M059J (cell line): ENCODE data around the gene METTL25B. TPM values are rescaled to one million over a fixed set of nuclear protein-coding genes. Genes with fewer than 3 reads are reported as not detected.
"Not testable (repeated sequence)": the region's sequence is repeated elsewhere in the genome, so short reads cannot be mapped to it uniquely, and the experiment has no call there.

Experiments used
- DNase-seq: peaks from one replicate; pipeline ENCODE4 v3.0.0-alpha.2; 2012; ENCODE audit warnings: low read depth
- total RNA-seq: library from RNA; depleted of rRNA; stranded (reverse); fragments of >200 nt; shearing (Covaris generic); gene quantifications from 2 replicates; pipeline ENCODE4 v1.2.3, GENCODE V29; 2014

Gene METTL25B
- total RNA-seq, 1 experiment from 2014 or later = 12.2 TPM

- DNase-seq = no peak
These were observed 19.7 kb downstream of the METTL25B start for GRCh38 chr1:156747742-156748669.

- DNase-seq = peak; percentile 71
These were observed 20.6 kb downstream of the METTL25B start for GRCh38 chr1:156748670-156749418.

- no peak for DNase-seq
These were observed 21.3 kb downstream of the METTL25B start for GRCh38 chr1:156749419-156750118.

DNA sequence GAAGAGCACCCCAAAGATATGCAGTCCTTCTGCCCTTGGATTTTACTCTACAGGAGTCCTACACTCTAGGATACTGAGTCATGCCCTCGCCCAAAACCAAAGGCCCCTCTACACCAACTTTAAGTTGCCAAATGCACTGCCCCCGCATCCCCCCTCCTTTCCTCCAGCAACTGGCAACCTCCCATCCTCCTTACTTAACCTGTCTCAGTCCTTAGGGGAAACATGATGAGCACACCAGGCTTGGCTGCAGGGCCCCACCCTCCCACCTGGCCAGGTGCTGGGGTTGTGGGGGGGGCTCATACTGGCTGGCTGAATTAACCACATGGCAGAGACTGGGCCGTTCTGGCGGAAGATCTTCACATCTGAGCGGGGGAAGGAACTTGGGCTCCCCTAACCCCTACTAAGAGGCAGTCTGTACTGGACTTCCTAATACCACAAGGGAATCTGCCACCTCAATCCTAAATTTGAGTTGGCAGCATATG is 22.0 kb downstream of the METTL25B start:
- DNase-seq = peak; percentile 53

GRCh38 chr1:156750711-156751450 is 22.6 kb downstream of the METTL25B start:
- DNase-seq = peak; percentile 44

DNA sequence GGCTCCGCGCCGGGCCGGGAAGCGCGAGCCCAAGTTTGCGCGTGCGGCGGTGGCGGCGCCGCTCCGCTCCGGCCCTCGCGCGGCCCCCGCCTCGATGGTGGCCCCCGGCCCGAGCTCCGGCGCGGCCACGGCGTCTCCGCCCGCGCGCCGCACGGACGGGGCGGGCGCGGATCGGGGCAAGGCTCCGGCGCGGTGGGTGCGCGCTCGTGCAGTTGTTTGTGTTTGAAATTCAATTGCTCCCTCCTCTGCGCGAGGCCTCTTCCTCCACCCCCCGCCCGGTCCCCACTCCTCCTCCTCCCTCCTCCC is 23.1 kb downstream of the METTL25B start, which contains the start of gene HDGF:
Gene HDGF, minus strand, starts transcription at position 225 of the 306 bp plus-strand sequence. CDS start 246 bp downstream, outside the sequence.
- no peak for DNase-seq

- peak; percentile 95 for DNase-seq
These were observed 23.6 kb downstream of the METTL25B start for GRCh38 chr1:156751757-156752481.

- DNase-seq = peak; percentile 28
These were observed 24.7 kb downstream of the METTL25B start for GRCh38 chr1:156752843-156753482.

GRCh38 chr1:156754219-156754618 is 25.9 kb downstream of the METTL25B start:
- DNase-seq = no peak

- no peak for DNase-seq
These were observed 27.3 kb downstream of the METTL25B start for GRCh38 chr1:156755527-156755950.

DNA sequence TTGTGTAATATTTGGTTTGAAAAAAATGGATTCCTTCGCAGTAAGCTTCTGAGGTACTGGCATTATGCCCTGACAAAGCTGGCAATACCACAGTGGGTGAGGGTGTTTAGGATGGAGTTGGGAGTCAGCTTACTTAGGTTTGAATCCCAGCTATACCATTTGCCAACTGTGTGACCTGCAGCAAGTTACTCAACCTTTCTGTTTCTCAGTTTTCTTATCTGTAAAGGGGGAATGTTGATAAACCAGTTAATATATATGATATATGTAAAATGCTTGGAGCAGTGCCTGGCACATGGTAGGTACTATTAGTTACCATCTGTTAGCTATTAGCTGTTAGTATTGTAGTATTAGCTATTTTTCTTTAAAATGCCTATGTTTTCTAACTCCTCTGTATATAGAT is 28.1 kb downstream of the METTL25B start:
- DNase-seq = no peak

GRCh38 chr1:156757572-156758253 is 29.4 kb downstream of the METTL25B start:
- not testable (repeated sequence) for DNase-seq

DNA sequence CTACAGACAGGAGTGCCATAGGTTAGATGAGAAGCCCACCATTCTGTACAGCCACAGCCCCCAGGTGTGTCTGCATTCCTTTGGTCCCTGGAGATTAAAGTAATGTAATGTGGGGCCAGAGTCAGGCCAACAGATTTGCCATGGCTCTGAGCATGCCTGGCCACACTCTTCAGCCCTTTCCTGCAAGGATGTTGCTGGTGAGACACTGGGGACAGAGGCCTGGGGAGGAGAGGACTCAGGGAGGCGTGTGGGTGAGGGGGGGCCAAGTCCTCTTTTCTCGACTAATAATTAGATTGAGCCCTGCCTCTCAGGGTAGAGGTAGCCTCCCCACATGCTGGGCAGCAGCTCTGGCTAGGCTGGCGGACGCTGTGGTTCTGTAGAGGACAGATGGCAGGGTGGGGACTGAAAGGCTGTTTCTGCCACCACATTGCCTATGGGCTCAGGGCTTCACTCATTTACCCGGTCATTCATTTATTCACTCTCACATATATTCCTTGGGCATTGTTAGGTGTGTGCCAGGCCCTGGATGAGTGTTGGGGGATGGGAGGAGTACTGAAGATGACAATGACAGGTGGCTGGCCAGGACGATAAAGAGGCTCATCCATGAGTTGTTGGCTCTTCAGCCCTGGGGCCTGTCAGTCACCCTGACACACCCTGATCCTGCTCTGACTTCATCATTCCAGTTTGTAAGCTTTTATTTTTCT is 32.0 kb downstream of the METTL25B start:
- DNase-seq = no peak

DNA sequence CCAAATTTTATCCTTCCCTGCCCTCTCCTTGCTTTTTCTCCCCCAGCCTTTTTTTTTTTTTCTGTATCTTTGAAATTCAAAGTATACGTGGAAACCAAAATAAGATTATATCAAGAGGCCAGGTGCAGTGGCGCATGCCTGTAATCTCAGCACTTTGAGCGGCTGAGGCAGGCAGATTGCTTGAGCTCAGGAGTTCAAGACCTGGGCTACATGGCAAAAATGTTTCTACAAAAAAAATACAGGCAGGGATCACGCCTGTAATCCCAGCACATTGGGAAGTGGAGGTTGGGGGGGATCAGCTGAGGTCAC is 32.5 kb downstream of the METTL25B start:
- no peak for DNase-seq

- not testable (repeated sequence) for DNase-seq
These were observed 36.9 kb downstream of the METTL25B start for GRCh38 chr1:156765136-156765535.

- no peak for DNase-seq
These were observed 37.4 kb downstream of the METTL25B start for GRCh38 chr1:156765666-156766065.

DNA sequence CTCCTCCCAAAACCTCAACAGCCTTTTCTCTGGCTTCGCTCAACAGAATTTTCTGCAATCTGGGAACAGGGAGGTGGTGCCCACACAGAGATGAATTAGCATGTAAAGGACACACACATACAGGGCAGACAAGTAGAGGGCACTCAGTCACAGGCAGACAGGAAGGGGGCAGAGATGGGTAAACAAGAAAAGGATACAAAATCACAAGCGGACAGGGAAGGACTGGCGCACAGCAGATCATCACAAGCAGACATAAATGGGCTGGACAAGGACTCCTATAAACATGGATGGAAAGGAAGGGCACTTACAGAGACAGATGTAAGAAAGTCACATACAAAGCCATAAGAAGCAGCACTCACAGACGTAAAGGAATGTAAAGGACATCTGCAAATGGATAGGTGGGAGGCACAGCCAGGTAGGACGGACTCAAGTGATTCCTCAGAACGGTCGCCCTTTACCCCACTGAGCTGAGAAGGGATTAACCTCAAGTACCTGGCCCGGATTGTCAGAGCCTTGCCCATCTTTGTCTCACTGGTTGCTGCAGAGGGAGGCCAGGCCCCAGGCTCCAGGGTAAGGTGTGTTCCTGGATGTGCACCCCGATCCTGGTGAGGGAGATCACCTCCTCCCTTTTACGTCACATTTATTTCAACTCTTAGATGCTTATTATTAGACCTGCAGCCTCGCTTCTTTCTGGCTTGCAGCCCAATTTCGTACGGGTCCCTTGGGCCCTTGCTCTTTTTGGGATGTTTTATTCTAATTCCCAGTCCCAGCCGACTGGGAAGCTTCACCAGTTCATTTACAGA is 38.2 kb downstream of the METTL25B start:
- DNase-seq = no peak
